Natural killer cell (primary cell): Measurements from ENCODE around the gene RHOF. TPM values are rescaled to one million over a fixed set of nuclear protein-coding genes. Genes with fewer than 3 reads are reported as not detected.

Experiments used
- ATAC-seq, 3 donors: fragments of 150-1000 bp in 2 of 3; fragments of 200-7000 bp in 1 of 3; cut with Tn5 transposase; 1 replicate in 1 of 3; 2 replicates in 2 of 3; pipeline ENCODE4 v1.10.0; 2021; ENCODE audit warnings: mild to moderate bottlenecking in 2 of 3, moderate library complexity in 2 of 3
- DNase-seq, 2 donors: peaks; one replicate each; pipeline versions ENCODE4 v3.0.0 to v3.0.0-alpha.2; 2013 to 2021; ENCODE audit warnings: mixed read lengths in 1 of 2
- H3K27ac ChIP-seq: one replicate; pipeline ENCODE4 v1.5.1; 2013; ENCODE audit warnings: mild to moderate bottlenecking, low read length
- H3K27me3 ChIP-seq: one replicate; pipeline ENCODE4 v1.6.1; 2013; ENCODE audit warnings: low read length; ENCODE audit not compliant: control insufficient read depth, insufficient read depth
- H3K36me3 ChIP-seq: one replicate; pipeline ENCODE4 v1.6.1; 2013; ENCODE audit warnings: low read length; ENCODE audit not compliant: control insufficient read depth, insufficient read depth
- H3K4me1 ChIP-seq: one replicate; pipeline ENCODE4 v1.6.1; 2013; ENCODE audit warnings: low read length; ENCODE audit not compliant: control insufficient read depth, insufficient read depth
- H3K4me3 ChIP-seq: one replicate; pipeline ENCODE4 v1.5.1; 2013; ENCODE audit warnings: low read length
- H3K9me3 ChIP-seq: one replicate; pipeline ENCODE4 v1.6.1; 2013; ENCODE audit warnings: low read length; ENCODE audit not compliant: control insufficient read depth, insufficient read depth
- H3K27ac Mint-ChIP-seq, 2 donors: one replicate each; pipeline ENCODE4 v1.8.0; 2022; ENCODE audit warnings: mild to moderate bottlenecking in 2 of 2, mixed read lengths in 2 of 2, moderate library complexity in 1 of 2
- H3K27me3 Mint-ChIP-seq, 2 donors: one replicate each; pipeline ENCODE4 v1.8.0; 2022; ENCODE audit warnings: low read depth in 2 of 2, mixed read lengths in 2 of 2
- H3K36me3 Mint-ChIP-seq: one replicate; pipeline ENCODE4 v1.8.0; 2022; ENCODE audit warnings: mixed read lengths
- H3K4me1 Mint-ChIP-seq, 2 donors: one replicate each; pipeline ENCODE4 v1.8.0; 2022; ENCODE audit warnings: mixed read lengths in 2 of 2
- H3K4me3 Mint-ChIP-seq: one replicate; pipeline ENCODE4 v1.8.0; 2022; ENCODE audit warnings: mild to moderate bottlenecking, moderate library complexity, mixed read lengths
- H3K9me3 Mint-ChIP-seq, 2 donors: one replicate each; pipeline ENCODE4 v1.8.0; 2022; ENCODE audit warnings: mixed read lengths in 2 of 2
- CTCF ChIP-seq: fragments of 200-600 bp; IDR thresholded peaks from one replicate; pipeline ENCODE4 v1.8.0; 2022; ENCODE audit warnings: antibody characterized with exemption
- WGBS: methylation state at CpG from one replicate; pipeline ENCODE4 v1.1.7; 2013; ENCODE audit warnings: missing lambda C conversion rate; ENCODE audit not compliant: insufficient coverage; 5-methylcytosine and 5-hydroxymethylcytosine counted together
- intact Hi-C: fragments of 100-400 bp; cut with micrococcal nuclease; formaldehyde crosslinking; loops from one replicate; pipeline ENCODE4 v1.14.2; 2022
- total RNA-seq, 4 donors: library from RNA; stranded (reverse); fragments of 120-200 nt in 1 of 4; gene quantifications; one replicate each; pipeline versions ENCODE4 v1.2.3 to v1.2.4, GENCODE V29; 2013 to 2022

RHOF gene
- total RNA-seq, 3 donors from 2014 or later (not counting 1 experiment from before 2014, with no cell fraction given), result 146 to 201 (median 177) TPM

DNA sequence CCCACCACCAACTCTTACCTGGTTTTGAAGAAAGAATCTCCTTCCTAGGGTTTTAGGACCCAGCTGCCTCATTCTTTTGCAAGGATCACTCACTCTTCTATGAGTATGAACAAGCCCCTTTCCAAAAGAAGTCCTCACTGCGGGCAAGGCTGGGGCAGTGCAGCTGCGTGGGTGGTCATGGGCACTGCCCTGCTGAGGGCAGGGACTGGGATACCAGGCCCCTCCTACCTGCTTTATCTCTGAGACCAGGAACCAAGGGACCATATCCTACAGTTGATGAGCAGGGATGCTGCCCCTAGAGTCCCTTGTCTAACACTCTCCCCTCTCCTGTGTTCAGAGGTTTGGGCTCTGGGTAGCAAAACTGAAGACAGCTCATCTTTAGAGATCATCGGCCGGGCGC lies 44.6 kb upstream of the RHOF start:
- intact Hi-C loops, result no loop called here
- H3K27ac Mint-ChIP-seq, result no peak overlapping the region
- H3K36me3 Mint-ChIP-seq, result no peaks in the 10 kb centered on the region
- Histone ChIP-seq H3K27me3 (no peaks in the 10 kb centered on the region), H3K4me3 (no peak overlapping the region), H3K36me3 (no peaks in the 10 kb centered on the region), H3K4me1 (peaks cover 17% of the 10 kb centered on the region), H3K9me3 (no peaks in the 10 kb centered on the region), H3K27ac (no peak overlapping the region)
- ATAC-seq (no peak), DNase-seq (no peak)
- no peaks in the 10 kb centered on the region for H3K27me3 Mint-ChIP-seq
- 96% methylated on average over 5 of the region's 5 CpGs for WGBS
- peaks cover 12 to 19% of the 10 kb centered on the region in 2 donors for H3K4me1 Mint-ChIP-seq
- no peak overlapping the region for H3K4me3 Mint-ChIP-seq
- no peak for TF ChIP-seq CTCF
- no peaks in the 10 kb centered on the region for H3K9me3 Mint-ChIP-seq

- Mint-ChIP-seq H3K9me3 (no peaks in the 10 kb centered on the region), H3K27me3 (no peaks in the 10 kb centered on the region), H3K36me3 (no peaks in the 10 kb centered on the region), H3K4me3 (peak overlapping the region; percentile 9), H3K27ac (no peak overlapping the region), H3K4me1 (peaks cover 12 to 19% of the 10 kb centered on the region in 2 donors)
- no peak for DNase-seq
- no peak for TF ChIP-seq CTCF
- ATAC-seq, result no peak
- peaks cover 17% of the 10 kb centered on the region for H3K4me1 ChIP-seq
- no peak overlapping the region for H3K27ac ChIP-seq
- WGBS, result 87% methylated on average over 3 of the region's 4 CpGs
- H3K36me3 ChIP-seq, result no peaks in the 10 kb centered on the region
- no peaks in the 10 kb centered on the region for H3K27me3 ChIP-seq
- no peaks in the 10 kb centered on the region for H3K9me3 ChIP-seq
- H3K4me3 ChIP-seq, result no peak overlapping the region
- intact Hi-C loops, result no loop called here
Measured at GRCh38 chr12:121837680-121838079, 44.2 kb upstream of the RHOF start.

DNA sequence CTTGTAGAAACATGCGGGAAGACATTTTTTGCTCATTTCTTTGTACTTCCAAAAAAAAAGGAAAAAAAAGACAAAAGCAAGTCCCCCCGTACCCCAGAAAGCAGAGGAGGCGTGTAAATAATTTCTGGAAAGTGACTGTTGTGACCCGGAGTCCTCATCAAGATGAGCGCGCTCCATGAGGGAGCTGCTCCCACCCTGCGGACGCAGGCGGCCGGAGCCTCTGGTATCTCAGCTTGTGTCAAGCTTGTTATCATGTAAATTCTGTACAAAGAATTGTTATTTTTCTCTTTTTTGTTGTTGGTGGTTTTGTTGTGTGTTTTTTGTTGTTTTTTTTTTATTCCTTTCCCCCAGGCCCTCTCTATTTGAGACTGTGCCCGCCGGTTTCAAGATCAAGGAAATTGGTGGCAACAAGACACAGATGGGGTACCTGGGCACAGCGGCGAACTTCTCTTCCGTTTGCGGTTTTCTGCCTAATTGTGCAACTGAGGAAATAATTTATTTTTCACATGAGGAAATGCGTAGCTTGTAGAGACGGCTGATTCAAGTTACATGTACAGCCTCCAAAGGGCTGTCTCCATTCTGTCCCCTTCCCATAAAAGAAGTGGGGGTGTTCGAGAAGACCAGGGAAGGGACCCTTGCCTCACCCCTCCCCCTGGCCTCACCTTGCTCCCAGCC lies 38.2 kb upstream of the RHOF start:
- no peak overlapping the region for H3K27ac ChIP-seq
- H3K27ac Mint-ChIP-seq, result peak overlapping the region in 1 of 2 donors; percentile 58
- H3K4me3 ChIP-seq, result no peak overlapping the region
- ATAC-seq (no peak), DNase-seq (no peak)
- H3K36me3 ChIP-seq, result peaks cover 46% of the 10 kb centered on the region
- WGBS, result 93% methylated on average over 17 of the region's 19 CpGs
- H3K9me3 Mint-ChIP-seq, result no peaks in the 10 kb centered on the region
- TF ChIP-seq CTCF, result no peak
- H3K4me3 Mint-ChIP-seq, result no peak overlapping the region
- no peaks in the 10 kb centered on the region for H3K27me3 Mint-ChIP-seq
- H3K36me3 Mint-ChIP-seq, result peaks cover 8% of the 10 kb centered on the region
- intact Hi-C loops, result no loop called here
- no peaks in the 10 kb centered on the region for H3K4me1 ChIP-seq
- no peaks in the 10 kb centered on the region for H3K27me3 ChIP-seq
- H3K9me3 ChIP-seq, result no peaks in the 10 kb centered on the region
- H3K4me1 Mint-ChIP-seq, result peaks cover 6 to 21% of the 10 kb centered on the region in 2 donors
